ENCODE measurements around the gene PCDH15. TPM values are rescaled to one million over a fixed set of nuclear protein-coding genes. Genes with fewer than 3 reads are reported as not detected.

The PCDH15 gene
- total and polyA plus RNA-seq, 7 experiments from 2014 or later: not detected

DNA sequence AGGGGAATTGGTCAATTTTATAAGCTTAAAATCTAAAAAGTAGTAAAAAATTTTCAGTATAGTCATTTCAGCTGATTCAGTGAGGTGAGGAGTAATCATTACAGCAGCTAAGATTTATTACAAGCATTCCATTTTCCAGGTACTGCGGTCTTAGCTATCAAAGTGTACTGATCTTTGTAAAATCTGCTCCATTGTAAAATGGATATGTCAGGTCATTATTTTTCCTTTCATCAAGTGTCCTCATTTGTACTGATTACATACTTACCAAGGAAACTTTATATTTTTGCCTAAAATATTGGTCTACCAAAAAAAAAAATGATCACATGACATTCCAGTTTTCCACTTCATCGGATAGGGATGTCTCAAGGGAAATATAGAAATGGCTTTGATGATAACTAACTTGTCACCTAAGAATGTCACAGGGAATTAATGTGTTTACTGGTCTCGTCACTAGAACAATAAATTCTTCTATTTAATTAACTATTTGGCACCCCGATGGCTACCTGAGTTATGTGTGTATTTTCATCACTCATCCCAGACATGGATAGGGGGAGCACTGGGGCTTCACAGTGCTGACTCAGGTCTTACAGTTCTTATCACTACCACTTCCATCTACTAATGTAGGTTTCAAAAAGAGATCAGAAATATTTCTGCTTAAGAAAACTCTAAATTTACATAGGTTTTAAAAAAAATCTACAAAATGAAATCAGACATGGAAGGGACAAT, 948.4 kb downstream of the PCDH15 start:
- ATAC-seq: no peak
- Mint-ChIP-seq H3K4me1 (no peaks in the 10 kb centered on the region), H3K9me3 (peaks cover 0 to 5% (median 0%) of the 10 kb centered on the region in 11 donors), H3K4me3 (no peak overlapping the region), H3K36me3 (no peaks in the 10 kb centered on the region), H3K27me3 (no peaks in the 10 kb centered on the region), H3K27ac (no peak overlapping the region)
- intact Hi-C loops (cut with micrococcal nuclease): no loop called here
- Histone ChIP-seq H3K4me3 (ENCODE audit: low read length) (no peak overlapping the region), H3K27me3 (ENCODE audit: control insufficient read depth in 2 of 2, insufficient read depth in 2 of 2, low read length in 2 of 2) (no peaks in the 10 kb centered on the region), H3K27ac (ENCODE audit: low read depth, low read length) (no peak overlapping the region), H3K36me3 (ENCODE audit: control insufficient read depth in 2 of 3, insufficient read depth in 3 of 3, low read length in 3 of 3) (no peaks in the 10 kb centered on the region), H3K4me1 (ENCODE audit: control insufficient read depth in 2 of 2, insufficient read depth in 2 of 2, low read length in 2 of 2) (no peaks in the 10 kb centered on the region), H3K9me3 (ENCODE audit: control insufficient read depth in 2 of 3, low read length in 3 of 3) (no peaks in the 10 kb centered on the region)
- ChIA-PET CTCF (no interaction called here), POLR2A (no interaction called here)
- DNase-seq: no peak

DNA sequence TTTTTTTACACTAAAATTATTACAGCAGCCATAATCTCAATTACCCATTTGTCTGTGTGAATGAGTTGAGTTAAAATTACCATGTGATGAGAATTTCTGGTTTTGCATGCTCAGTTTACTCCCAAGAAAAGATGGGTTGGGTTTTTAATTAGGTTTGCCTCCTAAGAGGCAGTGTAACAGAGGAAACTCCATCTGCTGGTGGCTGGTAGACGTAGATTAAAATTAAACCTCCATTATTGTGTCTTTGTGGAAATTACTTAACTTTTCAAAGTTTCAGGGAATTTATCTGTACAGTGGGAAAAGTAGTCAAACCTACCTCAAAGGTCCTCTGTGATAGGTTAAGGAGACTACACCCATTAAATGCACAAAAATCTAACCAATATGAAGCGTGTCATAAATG, 954.2 kb downstream of the PCDH15 start:
- Mint-ChIP-seq H3K4me1 (no peaks in the 10 kb centered on the region), H3K9me3 (peaks cover 0 to 13% (median 1%) of the 10 kb centered on the region in 11 donors), H3K27me3 (no peaks in the 10 kb centered on the region), H3K27ac (no peak overlapping the region), H3K36me3 (no peaks in the 10 kb centered on the region), H3K4me3 (no peak overlapping the region)
- Histone ChIP-seq H3K4me3 (ENCODE audit: low read length) (no peak overlapping the region), H3K27me3 (ENCODE audit: control insufficient read depth in 2 of 2, insufficient read depth in 2 of 2, low read length in 2 of 2) (no peaks in the 10 kb centered on the region), H3K4me1 (ENCODE audit: control insufficient read depth in 2 of 2, insufficient read depth in 2 of 2, low read length in 2 of 2) (no peaks in the 10 kb centered on the region), H3K27ac (ENCODE audit: low read depth, low read length) (no peak overlapping the region), H3K36me3 (ENCODE audit: control insufficient read depth in 2 of 3, insufficient read depth in 3 of 3, low read length in 3 of 3) (no peaks in the 10 kb centered on the region), H3K9me3 (ENCODE audit: control insufficient read depth in 2 of 3, low read length in 3 of 3) (no peaks in the 10 kb centered on the region)
- ChIA-PET POLR2A (no interaction called here), CTCF (no interaction called here)
- DNase-seq: no peak
- intact Hi-C loops (cut with micrococcal nuclease): no loop called here
- ATAC-seq: no peak

DNA sequence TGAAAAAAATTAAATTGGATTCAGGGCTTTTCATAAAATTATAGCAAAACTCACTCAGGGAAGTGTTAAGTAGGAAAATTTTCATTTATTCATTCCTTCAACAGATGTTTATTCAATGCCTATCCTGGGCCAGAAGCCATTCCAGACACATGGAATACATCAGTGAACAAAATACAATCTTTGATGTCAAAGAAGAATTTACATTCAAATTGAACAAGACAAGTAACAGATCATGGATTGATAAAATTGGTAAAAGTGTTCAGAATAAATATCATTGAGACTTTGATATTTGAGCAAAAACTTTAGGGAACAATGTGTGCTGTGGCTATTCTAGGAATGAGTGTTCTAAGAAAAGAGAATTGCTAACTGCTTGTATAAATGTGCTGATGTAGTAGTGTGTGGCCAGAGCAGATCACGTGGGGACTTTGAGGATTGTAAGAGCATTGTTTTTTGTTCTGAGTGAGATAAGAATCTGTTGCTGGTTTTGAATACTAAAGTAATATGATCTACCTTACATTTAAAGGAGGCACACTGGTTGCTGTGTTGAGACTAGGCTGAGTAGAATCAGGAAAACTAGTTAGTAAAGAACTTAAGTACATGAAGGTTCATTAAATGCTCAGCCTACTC, 957.2 kb downstream of the PCDH15 start:
- DNase-seq: no peak
- H3K27ac Mint-ChIP-seq: no peak overlapping the region
- no peak overlapping the region for H3K4me3 ChIP-seq (ENCODE audit: low read length)
- H3K9me3 Mint-ChIP-seq: peaks cover 0 to 13% (median 1%) of the 10 kb centered on the region in 11 donors
- H3K9me3 ChIP-seq (ENCODE audit: control insufficient read depth in 2 of 3, low read length in 3 of 3): no peaks in the 10 kb centered on the region
- H3K36me3 ChIP-seq (ENCODE audit: control insufficient read depth in 2 of 3, insufficient read depth in 3 of 3, low read length in 3 of 3): no peaks in the 10 kb centered on the region
- no peak for ATAC-seq
- intact Hi-C loops (cut with micrococcal nuclease): no loop called here
- H3K27me3 ChIP-seq (ENCODE audit: control insufficient read depth in 2 of 2, insufficient read depth in 2 of 2, low read length in 2 of 2): no peaks in the 10 kb centered on the region
- no peaks in the 10 kb centered on the region for H3K27me3 Mint-ChIP-seq
- no peaks in the 10 kb centered on the region for H3K4me1 ChIP-seq (ENCODE audit: control insufficient read depth in 2 of 2, insufficient read depth in 2 of 2, low read length in 2 of 2)
- H3K4me3 Mint-ChIP-seq: no peak overlapping the region
- no peaks in the 10 kb centered on the region for H3K36me3 Mint-ChIP-seq
- no peak overlapping the region for H3K27ac ChIP-seq (ENCODE audit: low read depth, low read length)
- CTCF ChIA-PET: no interaction called here
- POLR2A ChIA-PET: no interaction called here
- no peaks in the 10 kb centered on the region for H3K4me1 Mint-ChIP-seq

DNA sequence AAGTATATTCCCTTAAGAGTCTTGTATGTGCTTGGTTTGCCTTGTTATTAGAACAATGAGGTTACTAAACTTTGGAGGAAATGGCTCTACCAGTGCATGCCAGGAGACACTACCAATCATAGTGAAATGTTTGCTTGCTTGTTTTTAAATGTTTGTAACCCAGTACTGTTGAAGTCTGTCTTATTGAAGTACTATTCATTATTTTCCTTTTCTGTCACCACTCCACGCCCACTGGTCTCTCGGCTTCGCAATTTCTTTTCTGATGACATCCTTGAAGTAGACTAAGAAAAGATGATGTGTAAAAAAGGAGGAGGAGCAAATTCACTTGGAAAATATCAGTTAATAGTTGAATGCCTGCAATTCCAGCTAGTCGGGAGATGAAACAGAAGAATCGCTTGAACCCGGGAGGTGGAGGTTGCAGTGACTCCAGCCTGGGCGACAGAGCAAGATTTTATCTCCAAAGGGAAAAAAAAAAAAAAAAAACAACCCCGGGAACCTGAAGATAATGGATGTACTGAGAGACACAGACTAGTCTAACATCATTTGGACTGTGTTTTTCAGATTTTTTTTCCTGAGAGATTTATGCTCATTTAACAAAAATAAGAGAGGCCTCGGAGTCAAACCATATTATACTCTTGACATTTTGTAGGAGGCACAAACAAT, 959.4 kb downstream of the PCDH15 start:
- H3K4me1 Mint-ChIP-seq: no peaks in the 10 kb centered on the region
- H3K36me3 Mint-ChIP-seq: no peaks in the 10 kb centered on the region
- Histone ChIP-seq H3K9me3 (ENCODE audit: control insufficient read depth in 2 of 3, low read length in 3 of 3) (no peaks in the 10 kb centered on the region), H3K27ac (ENCODE audit: low read depth, low read length) (no peak overlapping the region), H3K4me3 (ENCODE audit: low read length) (no peak overlapping the region), H3K27me3 (ENCODE audit: control insufficient read depth in 2 of 2, insufficient read depth in 2 of 2, low read length in 2 of 2) (no peaks in the 10 kb centered on the region), H3K36me3 (ENCODE audit: control insufficient read depth in 2 of 3, insufficient read depth in 3 of 3, low read length in 3 of 3) (no peaks in the 10 kb centered on the region), H3K4me1 (ENCODE audit: control insufficient read depth in 2 of 2, insufficient read depth in 2 of 2, low read length in 2 of 2) (no peaks in the 10 kb centered on the region)
- ChIA-PET CTCF (no interaction called here), POLR2A (no interaction called here)
- peaks cover 0 to 8% (median 1%) of the 10 kb centered on the region in 11 donors for H3K9me3 Mint-ChIP-seq
- ATAC-seq: no peak
- intact Hi-C loops (cut with micrococcal nuclease): no loop called here
- no peak overlapping the region for H3K4me3 Mint-ChIP-seq
- no peaks in the 10 kb centered on the region for H3K27me3 Mint-ChIP-seq
- H3K27ac Mint-ChIP-seq: no peak overlapping the region
- DNase-seq: no peak

DNA sequence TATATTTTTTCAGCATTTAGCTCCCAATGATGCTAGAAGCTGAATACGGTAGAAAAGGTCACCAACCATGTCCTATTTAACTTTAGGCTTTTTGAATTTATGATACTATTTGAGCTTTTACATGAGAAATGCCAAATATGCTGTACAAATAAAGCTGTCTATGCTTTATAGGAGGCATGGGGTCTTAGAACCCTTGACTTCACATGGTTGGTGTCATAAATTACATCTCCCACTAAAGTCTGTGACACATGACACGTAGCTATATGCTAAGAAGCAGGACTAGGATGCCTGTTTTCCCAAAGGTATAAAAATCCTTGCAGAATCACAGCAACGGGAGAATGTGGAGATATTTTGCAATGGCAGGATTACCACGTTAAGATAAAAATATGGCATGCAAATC, 960.4 kb downstream of the PCDH15 start:
- Mint-ChIP-seq H3K27me3 (no peaks in the 10 kb centered on the region), H3K4me3 (no peak overlapping the region), H3K9me3 (peaks cover 0 to 8% (median 1%) of the 10 kb centered on the region in 11 donors), H3K27ac (no peak overlapping the region), H3K36me3 (no peaks in the 10 kb centered on the region), H3K4me1 (no peaks in the 10 kb centered on the region)
- ChIA-PET CTCF (no interaction called here), POLR2A (no interaction called here)
- intact Hi-C loops (cut with micrococcal nuclease): no loop called here
- Histone ChIP-seq H3K4me3 (ENCODE audit: low read length) (no peak overlapping the region), H3K27me3 (ENCODE audit: control insufficient read depth in 2 of 2, insufficient read depth in 2 of 2, low read length in 2 of 2) (no peaks in the 10 kb centered on the region), H3K27ac (ENCODE audit: low read depth, low read length) (no peak overlapping the region), H3K36me3 (ENCODE audit: control insufficient read depth in 2 of 3, insufficient read depth in 3 of 3, low read length in 3 of 3) (no peaks in the 10 kb centered on the region), H3K9me3 (ENCODE audit: control insufficient read depth in 2 of 3, low read length in 3 of 3) (no peaks in the 10 kb centered on the region), H3K4me1 (ENCODE audit: control insufficient read depth in 2 of 2, insufficient read depth in 2 of 2, low read length in 2 of 2) (no peaks in the 10 kb centered on the region)
- DNase-seq: no peak
- no peak for ATAC-seq

DNA sequence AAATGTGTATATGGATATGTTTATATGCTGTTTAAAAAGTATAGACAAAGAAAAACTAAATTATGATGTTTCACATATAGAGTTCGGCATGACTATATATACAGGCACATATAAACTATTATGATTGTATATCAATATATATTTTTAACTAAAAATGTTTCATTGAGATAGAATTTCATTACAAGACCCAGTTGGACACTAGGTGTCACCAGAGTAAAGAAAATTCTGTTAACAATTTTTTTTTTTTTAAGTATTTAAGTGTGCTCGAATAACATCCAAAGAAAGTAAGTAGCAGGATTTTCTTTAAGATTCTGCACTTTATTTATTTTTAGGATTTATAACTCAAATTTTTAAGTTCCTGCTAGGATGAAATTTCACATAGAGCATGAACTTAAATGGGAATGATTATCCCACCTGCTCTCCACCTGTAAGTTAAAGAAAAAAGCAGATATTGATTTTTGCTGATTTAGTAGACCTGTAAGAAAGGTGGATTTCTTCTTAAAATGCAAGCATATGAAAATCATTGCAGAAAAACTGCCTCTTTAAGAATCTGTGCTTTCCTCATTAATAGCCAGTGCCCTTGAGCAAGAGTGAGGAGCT, 961.5 kb downstream of the PCDH15 start:
- Mint-ChIP-seq H3K36me3 (no peaks in the 10 kb centered on the region), H3K4me3 (no peak overlapping the region), H3K4me1 (no peaks in the 10 kb centered on the region), H3K9me3 (peaks cover 0 to 8% (median 0%) of the 10 kb centered on the region in 11 donors), H3K27me3 (no peaks in the 10 kb centered on the region), H3K27ac (no peak overlapping the region)
- H3K9me3 ChIP-seq (ENCODE audit: control insufficient read depth in 2 of 3, low read length in 3 of 3): no peaks in the 10 kb centered on the region
- ATAC-seq (no peak), DNase-seq (no peak)
- no peaks in the 10 kb centered on the region for H3K27me3 ChIP-seq (ENCODE audit: control insufficient read depth in 2 of 2, insufficient read depth in 2 of 2, low read length in 2 of 2)
- no peaks in the 10 kb centered on the region for H3K4me1 ChIP-seq (ENCODE audit: control insufficient read depth in 2 of 2, insufficient read depth in 2 of 2, low read length in 2 of 2)
- CTCF ChIA-PET: no interaction called here
- H3K36me3 ChIP-seq (ENCODE audit: control insufficient read depth in 2 of 3, insufficient read depth in 3 of 3, low read length in 3 of 3): no peaks in the 10 kb centered on the region
- POLR2A ChIA-PET: no interaction called here
- intact Hi-C loops (cut with micrococcal nuclease): no loop called here
- no peak overlapping the region for H3K27ac ChIP-seq (ENCODE audit: low read depth, low read length)
- no peak overlapping the region for H3K4me3 ChIP-seq (ENCODE audit: low read length)
